SKM-1 (cell line): Measurements from ENCODE around the gene GNAS-AS1.
"Not testable (repeated sequence)": the region's sequence is repeated elsewhere in the genome, so short reads cannot be mapped to it uniquely, and the experiment has no call there.

Experiments
- DNase-seq: peaks from one replicate; lab custom pipeline; 2025; ENCODE audit not compliant: unreplicated experiment; lab: John Stamatoyannopoulos, UW

The GNAS-AS1 gene

DNA sequence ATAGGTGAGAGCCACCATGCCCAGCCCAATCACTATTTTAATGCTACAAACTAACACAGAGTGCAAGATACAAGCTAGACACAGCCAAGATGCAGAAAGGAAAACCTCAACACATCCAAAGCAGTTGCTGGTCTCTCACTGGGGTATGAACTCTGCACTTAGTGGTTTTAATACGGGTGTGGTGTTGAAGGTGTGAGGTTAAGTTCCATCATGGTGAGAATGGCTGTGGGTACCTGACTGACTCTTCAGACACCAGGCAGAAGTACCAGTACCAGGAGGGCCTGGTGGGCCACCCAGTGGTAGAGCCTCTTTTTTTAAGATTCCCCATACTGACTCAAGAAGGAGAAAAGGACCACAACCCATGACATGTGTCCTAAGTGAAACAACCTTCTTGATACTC, 13.0 kb downstream of the GNAS-AS1 start:
- DNase-seq = no peak

- no peak for DNase-seq
Measured at GRCh38 chr20:58836616-58837204, 14.0 kb downstream of the GNAS-AS1 start.

GRCh38 chr20:58835231-58835630, 15.5 kb downstream of the GNAS-AS1 start:
- DNase-seq = no peak

GRCh38 chr20:58833921-58834320, 16.8 kb downstream of the GNAS-AS1 start:
- no peak for DNase-seq

DNA sequence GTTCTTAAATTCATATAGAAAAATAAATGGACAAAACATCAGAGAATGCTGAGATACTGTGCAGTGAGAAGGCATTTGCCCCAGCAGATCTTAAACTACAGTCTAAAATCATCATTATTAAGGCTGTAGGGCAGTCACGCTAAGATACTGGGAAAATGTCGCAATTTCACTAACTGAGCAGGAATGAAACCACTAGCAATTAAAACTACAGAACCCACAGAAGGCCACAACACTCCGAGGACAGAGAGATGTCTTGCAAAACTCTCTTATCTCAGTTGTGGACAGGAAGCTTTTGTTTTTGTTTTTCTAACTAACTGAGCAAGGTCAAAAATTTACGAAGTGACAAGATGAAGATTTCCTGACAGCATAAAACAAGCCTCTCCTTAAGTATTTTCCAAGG, 18.2 kb downstream of the GNAS-AS1 start:
- DNase-seq = no peak

DNA sequence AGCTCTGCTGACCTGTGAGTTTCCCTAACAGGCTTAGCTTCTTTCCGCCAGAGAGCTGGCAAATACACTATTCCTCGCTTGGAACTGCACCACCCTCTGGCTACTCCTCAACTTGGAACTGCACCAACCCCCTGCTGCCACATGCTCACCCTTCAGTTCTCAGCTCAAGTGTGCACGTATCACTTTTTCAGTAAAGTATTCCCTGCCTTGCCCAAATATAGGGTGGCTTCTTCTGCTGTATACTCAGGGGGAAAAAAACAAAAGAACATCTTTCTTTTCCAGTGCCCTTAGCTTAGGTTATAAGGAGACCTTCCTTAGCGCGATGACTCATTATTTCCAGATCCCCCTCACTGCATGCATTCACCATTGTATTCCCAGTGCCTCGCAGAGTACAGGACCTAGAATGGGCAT, 21.2 kb downstream of the GNAS-AS1 start:
- no peak for DNase-seq

GRCh38 chr20:58828804-58829203, 21.9 kb downstream of the GNAS-AS1 start:
- not testable (repeated sequence) for DNase-seq

- no peak for DNase-seq
Measured at GRCh38 chr20:58828136-58828535, 22.6 kb downstream of the GNAS-AS1 start.

- DNase-seq = no peak
Measured at GRCh38 chr20:58826271-58826670, 24.4 kb downstream of the GNAS-AS1 start.

DNA sequence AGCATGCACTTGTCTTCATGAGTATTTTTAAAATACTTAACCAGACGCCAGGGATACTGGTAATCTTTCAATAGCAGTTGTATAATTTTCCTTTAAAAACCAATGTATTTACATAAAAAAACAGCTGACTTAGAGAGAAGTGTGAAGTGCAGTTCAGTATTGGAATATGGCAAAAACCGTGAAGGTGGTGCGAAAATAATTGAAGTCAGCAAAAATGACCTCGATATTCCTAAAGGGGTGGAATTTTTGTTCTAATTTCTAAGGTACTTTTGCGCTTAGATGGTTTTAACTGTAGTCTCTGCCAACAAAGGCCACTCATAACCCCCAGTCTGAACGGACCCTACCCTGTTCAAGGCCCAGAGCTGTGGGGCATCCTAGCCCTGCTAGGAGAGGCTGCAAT, 25.3 kb downstream of the GNAS-AS1 start:
- DNase-seq = no peak

DNA sequence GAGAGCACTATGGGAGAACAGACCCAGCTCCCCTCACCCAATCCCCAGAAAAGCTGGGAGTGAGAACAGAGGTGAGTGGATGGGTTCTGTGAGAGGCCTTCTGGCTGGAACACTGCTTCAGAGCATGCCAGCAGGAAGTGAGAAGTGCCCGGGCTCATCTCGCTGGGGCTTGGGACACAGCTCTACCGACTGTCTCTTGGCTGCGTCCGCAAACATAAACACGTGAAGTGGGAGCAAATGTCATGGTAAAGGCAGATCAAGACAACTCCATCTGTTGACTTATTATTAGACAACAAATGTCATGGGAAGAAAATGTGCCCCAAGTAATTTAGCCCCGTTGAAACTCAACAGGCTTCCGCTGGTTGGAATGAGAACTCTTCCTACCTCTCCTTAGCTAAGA, 25.9 kb downstream of the GNAS-AS1 start:
- DNase-seq = no peak

DNA sequence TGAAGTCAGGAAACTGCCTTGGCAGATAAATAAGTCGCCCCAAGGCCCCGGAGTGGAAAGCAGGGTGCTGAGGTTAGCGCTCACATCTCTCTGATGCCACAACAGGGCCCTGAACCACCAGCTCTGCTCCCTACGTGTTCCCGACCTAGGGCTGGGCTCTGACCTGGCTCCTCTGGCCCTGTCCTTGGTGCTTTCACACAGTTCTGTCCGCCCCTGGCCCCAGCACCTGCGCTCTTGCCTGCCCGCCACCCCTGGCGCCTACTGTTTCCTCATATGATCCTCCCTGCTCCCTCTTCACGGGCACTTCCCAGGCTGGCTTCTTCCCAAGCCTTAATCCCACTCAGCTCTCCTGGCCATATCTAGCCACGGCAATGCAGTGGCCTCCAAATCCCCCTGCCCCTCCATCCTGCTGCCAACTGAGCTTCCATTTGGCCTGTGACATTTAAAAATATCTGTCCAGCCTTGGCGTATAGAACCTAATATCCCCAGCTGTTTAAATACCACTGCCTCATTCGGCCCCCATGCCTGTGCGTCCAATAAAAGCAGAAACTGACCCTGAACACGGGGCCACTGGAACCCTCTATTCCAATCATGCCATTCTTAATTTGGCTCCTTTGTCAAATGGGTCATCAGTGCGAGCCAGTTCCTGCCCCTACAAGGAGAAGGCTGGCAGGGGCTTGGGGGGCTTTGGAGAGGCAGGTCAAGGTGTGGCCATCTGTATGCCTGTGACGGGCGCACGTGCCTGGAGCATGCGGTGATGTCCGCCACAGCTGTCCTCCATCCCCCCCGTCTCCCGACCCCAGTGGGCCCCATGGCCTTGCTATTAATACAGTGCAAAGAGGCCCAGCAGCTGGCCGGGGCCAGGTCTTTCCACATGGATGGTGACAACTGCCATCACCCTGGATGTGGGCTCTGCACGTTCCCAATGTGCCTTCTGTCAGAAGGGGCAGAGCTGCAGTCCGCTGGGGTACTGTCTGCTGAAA, 27.7 kb downstream of the GNAS-AS1 start:
- DNase-seq = no peak

DNA sequence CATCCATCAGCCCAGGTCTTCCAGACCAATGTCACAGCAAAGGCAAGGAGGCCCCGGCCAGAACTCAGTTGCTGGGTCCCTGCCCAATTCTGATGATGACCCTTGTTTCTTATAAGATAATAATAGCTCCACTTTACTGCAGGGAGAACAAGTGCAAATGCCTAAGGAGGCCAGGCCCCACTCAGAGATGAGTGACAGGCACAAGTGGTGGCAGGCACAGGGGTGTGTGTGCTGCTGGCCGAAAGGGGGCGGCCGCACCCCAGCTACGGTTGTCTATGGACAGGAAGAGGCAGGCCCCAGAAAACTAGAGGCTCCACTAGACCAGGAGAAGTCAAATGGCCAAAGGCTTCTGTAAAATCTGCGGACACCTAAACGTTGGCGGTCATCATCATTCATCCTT, 28.6 kb downstream of the GNAS-AS1 start:
- no peak for DNase-seq

- not testable (repeated sequence) for DNase-seq
Measured at GRCh38 chr20:58820515-58820914, 30.2 kb downstream of the GNAS-AS1 start.

DNA sequence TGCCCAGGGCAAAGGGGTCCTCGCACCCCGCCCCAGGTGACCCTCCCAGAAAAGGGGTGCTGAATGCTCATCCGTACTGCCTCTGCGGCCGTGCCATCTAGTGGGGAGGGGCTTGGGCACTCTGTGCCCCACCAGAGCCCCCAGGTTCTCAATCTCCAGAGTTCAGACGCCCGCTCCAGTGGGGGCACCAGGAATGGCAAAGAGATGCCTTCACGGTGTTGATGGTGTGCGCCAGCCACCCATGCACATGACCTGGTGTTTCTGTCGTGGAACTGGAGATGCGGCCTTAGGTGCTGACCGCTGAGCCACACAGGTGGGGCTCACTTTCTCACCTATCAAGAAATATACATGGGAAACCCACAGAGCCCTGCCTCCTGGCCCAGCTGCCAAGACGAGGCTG, 30.8 kb downstream of the GNAS-AS1 start:
- DNase-seq = no peak

- DNase-seq = no peak
Measured at GRCh38 chr20:58818586-58819285, 32.0 kb downstream of the GNAS-AS1 start.

DNA sequence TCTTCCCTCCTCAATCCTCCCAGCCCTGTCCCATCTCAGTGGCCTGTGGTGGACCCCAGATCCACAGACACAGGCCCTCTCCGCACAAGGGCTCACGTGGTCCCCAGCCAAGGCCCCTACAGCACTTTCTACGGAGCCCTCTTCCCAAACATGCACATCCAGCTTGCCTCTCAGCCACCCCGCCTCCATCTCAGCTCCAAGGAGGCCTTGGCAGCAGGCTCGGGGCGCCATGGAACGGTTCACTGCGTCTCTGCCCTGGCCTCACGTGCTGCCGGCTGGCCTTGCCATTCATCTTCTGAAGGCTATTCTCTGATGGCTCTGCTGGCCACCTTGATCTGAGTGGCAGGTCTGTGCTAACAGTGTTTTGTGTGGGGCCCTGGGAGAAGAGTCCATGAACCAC, 33.0 kb downstream of the GNAS-AS1 start:
- DNase-seq = no peak

DNA sequence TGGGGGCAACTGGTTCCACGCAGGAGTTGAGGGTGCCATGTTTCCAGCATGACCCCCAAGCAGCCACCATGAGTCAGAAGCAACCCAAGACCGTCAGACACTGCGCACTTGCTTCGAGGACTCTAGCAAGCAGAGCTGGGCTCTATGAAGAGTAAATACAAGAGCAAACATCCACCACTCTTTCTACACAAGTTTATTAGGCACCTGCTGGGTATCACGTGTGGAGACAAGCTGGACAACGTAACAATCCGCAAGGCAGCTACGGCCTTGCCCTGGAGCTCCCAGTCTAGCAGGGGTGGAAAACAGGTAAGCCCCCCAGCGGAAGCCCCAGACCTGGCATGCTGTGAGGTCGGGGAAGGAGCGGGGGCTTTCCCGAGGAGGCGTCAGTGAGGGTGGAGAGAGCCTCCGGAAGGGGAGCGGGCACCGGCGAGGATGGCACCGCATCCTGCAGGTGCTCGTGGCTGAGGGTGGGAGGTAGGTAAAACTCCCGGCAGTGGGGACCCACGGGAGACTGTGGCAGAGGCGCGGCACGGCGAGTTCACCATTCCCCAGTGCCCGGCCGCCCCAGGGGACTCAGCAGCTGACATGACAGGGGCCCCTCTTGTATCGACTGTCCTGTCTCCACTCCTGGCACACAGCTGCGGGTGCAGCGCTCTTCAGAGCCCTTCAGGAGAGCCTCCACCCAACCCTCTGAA, 33.6 kb downstream of the GNAS-AS1 start:
- DNase-seq = no peak

GRCh38 chr20:58816051-58816450, 34.7 kb downstream of the GNAS-AS1 start:
- DNase-seq = no peak

- DNase-seq = no peak
Measured at GRCh38 chr20:58815448-58815847, 35.3 kb downstream of the GNAS-AS1 start.

GRCh38 chr20:58813369-58813768, 37.3 kb downstream of the GNAS-AS1 start:
- DNase-seq = no peak
